Daoy (cell line): ENCODE data around the gene FAM210B. TPM values are rescaled to one million over a fixed set of nuclear protein-coding genes. Genes with fewer than 3 reads are reported as not detected.
A peak's percentile ranks its signal among the peaks of the same experiment; 100 is the strongest.
"Not testable (repeated sequence)": the region's sequence is repeated elsewhere in the genome, so short reads cannot be mapped to it uniquely, and the experiment has no call there.

ENCODE experiments used
- DNase-seq: peaks from one replicate; pipeline ENCODE4 v3.0.0-alpha.2; 2015; ENCODE audit warnings: low read depth
- total RNA-seq: library from RNA; depleted of rRNA; stranded (reverse); fragments of >200 nt; shearing (Covaris generic); gene quantifications from 2 replicates; pipeline ENCODE4 v1.2.3, GENCODE V29; 2014; rRNA removed

The FAM210B gene, protein sequence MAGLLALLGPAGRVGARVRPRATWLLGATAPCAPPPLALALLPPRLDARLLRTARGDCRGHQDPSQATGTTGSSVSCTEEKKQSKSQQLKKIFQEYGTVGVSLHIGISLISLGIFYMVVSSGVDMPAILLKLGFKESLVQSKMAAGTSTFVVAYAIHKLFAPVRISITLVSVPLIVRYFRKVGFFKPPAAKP
- 5.7 and 6.7 TPM in 2 replicates for total RNA-seq

DNA sequence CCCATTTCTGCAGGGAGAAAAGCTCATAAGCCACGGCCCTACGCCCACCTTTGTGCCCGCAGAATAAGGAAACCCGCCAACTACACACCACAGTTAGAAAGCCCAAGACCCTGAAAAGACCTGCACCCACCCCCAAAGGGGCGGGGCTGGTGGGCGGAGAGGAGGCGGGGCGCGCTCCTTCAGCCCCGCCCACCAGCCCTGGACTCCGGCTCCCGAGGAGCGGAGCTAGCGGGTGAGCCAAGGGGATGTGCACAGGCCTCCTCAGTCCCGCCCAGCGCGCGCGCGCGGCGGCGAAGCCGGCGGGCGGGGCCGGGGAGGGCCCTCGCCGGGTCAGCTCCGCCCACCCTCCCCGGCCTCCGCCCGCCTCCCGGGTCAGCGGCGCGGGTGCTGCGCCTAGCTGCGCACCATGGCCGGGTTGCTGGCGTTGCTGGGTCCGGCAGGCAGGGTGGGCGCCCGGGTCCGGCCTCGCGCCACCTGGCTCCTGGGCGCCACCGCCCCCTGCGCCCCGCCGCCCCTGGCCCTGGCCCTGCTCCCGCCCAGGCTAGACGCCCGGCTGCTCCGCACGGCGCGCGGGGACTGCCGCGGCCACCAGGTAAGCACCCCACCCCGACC is at the start of gene FAM210B:
Gene FAM210B (plus strand): TSS at position 375 of the 612 bp plus-strand sequence. CDS start 32 bp downstream, at position 407.
- peak; percentile 91 for DNase-seq

GRCh38 chr20:56316051-56316450 is 42.7 kb upstream of the FAM210B start:
- DNase-seq, result no peak

GRCh38 chr20:56316483-56316882 is 42.3 kb upstream of the FAM210B start:
- DNase-seq, result no peak

DNA sequence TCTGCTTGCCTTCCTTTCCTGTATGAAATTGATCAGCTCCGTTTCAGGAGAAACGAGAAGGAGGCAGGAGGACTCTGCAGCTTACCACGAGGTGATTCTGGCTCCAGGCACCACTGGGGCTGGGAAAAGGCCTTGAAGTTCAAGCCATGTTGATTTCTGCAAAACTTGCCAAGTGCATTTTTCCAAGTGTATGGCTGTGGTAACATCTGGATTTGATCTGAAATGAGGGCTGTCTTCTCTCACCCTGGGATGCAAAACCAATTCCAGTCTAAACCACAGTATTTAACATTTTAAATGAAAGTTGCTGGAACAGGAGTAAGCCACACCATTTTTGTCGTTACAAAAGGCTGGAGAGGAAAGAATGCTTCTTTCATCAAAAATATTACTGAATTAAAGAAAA is 36.1 kb upstream of the FAM210B start:
- no peak for DNase-seq

DNA sequence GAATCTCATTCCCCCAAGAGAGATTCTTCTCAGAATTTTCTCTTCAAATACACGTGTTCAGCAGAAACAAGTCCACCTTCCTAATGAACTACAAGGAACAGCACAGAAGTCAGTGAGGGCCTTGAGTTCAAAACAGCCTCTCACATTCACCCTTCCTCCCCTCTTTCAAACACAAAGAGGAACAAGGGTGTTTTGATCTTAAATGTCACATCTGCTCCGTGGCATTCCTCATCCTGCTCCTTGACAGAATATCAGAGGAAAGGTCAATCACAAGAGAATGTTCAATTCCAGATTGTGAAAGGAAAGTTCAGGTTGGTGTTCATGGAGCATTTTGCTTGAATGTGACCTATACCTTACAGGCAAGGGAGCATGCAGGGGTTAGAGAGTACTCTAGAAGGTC is 35.6 kb upstream of the FAM210B start:
- DNase-seq, result no peak

DNA sequence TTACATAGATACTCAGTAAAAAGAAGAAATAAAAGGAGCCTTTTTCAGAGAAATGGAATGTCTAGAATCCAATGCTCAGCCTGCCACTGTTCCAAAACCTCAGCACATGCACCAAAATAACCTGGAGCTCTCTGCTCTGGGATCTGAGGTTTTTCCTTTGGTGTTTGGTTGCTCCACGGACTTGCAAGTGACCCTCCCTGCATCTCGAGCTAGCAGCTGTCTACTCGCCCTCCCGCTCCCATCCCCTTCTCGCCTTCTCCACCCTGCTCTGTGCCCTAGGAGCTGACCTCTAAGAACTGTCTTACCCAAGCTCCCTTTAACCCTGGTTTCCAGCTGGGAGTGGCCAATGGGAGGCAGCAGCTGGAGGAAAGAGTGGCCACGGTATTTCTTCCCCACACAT is 35.1 kb upstream of the FAM210B start:
- DNase-seq, result no peak

- DNase-seq, result no peak
These were observed 34.0 kb upstream of the FAM210B start for GRCh38 chr20:56324806-56325205.

DNA sequence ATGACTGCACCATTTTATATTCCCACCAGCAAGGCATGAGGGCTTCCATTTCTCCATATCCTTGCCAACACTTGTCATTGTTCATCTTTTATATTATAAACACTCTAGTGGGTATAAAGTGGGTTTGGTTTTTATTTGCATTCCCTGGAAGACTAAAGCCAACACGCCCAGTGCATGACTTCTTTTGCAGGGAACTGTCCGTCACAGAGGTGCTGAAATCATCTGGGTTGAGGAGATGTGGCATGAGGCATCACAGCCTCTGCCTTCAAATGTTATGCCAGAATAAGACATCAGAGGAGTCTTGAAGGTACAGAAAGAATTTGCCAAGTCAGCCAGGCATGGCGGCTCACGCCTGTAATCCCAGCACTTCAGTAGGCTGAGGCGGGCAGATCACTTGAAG is 29.9 kb upstream of the FAM210B start:
- DNase-seq, result no peak

DNA sequence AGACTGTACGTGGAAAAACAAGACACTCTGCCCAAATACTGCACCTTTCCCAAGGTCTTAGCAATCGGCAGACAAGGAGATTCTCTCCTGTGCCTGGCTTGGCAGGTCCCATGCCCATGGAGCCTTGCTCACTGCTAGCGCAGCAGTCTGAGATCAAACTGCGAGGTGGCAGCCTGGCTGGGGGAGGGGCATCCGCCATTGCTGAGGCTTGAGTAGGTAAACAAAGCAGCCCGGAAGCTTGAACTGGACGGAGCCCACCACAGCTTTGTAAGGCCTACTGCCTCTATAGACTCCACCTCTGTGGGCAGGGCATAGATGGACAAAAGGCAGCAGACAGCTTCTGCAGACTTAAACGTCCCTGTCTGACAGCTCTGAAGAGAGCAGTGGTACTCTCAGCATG is 22.1 kb upstream of the FAM210B start:
- not testable (repeated sequence) for DNase-seq

GRCh38 chr20:56342783-56343182 is 16.0 kb upstream of the FAM210B start:
- no peak for DNase-seq

- peak; percentile 58 for DNase-seq
These were observed 14.9 kb upstream of the FAM210B start for GRCh38 chr20:56343861-56344381.

- no peak for DNase-seq
These were observed 12.9 kb upstream of the FAM210B start for GRCh38 chr20:56345911-56346310.

- DNase-seq, result no peak
These were observed 11.0 kb upstream of the FAM210B start for GRCh38 chr20:56347628-56348304.

- no peak for DNase-seq
These were observed 10.5 kb upstream of the FAM210B start for GRCh38 chr20:56348305-56348693.

- DNase-seq, result no peak
These were observed 10.0 kb upstream of the FAM210B start for GRCh38 chr20:56348746-56349145.

DNA sequence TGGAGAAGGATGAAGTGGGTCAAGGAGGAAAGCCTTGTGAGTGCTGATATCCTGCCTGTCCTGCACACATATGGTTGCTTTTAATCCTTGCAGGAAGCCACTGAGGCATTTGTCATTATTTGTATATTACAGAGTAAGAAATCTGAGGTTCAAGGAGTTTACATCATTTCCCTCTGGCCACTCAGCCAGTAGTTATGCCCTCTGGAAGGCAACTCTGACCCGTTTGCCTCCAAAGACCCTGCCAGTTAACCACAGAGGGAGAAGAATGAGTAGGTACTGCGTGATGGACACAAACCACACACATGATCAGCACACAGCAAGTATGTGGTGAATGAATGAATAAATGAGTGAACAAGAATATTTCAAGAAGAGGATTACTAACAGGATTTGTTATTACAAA is 7.9 kb upstream of the FAM210B start:
- DNase-seq, result peak; percentile 9

GRCh38 chr20:56352345-56353055 is 6.3 kb upstream of the FAM210B start:
- no peak for DNase-seq

DNA sequence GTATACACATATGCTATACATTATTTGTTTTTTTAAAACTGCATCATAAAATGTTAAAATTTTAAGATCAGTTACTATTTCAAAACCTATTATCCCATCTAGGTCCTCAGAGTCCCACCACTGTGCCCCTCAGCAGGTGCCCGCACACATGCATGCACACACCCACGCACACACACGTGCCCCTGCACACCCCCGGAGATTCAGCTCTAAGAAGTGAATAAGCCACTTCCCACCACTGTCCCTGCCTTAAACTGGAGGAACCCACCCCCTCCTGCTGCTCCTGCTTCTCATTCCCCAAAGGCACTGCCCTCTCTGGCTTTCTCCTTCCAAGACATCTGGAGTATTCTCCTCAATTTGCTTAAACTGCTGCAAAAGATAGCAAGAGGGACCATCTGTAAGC is 5.4 kb upstream of the FAM210B start:
- no peak for DNase-seq

DNA sequence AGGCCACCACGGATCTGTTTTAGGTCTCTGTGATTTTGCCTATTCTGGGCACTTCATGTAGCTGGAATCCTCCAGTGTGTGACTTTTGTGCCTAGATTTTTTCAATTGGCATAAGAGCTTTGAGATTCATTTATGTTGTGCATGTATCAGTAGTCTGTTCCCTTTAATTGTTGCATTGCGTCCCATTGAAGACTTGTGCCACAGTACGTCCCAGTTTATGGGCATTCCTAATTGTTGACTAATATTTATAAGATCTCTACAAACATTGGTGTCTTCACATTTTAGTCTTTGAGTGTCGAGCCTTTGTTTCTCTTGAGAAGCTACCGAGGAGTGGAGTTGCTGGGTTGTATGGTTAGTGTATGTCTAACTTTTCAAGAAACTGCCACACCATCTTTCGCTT is 704 bp upstream of the FAM210B start:
- no peak for DNase-seq

GRCh38 chr20:56359212-56360132 is 698 bp downstream of the FAM210B start:
- DNase-seq, result peak; percentile 64
